A172 (cell line): ENCODE measurements around the gene CRHR2. TPM values are rescaled to one million over a fixed set of nuclear protein-coding genes. Genes with fewer than 3 reads are reported as not detected.
"Not testable (repeated sequence)": the region's sequence is repeated elsewhere in the genome, so short reads cannot be mapped to it uniquely, and the experiment has no call there.

Source experiments
- DNase-seq: peaks from one replicate; pipeline ENCODE4 v3.0.0-alpha.2; 2015; ENCODE audit warnings: low spot score
- total RNA-seq: library from RNA; depleted of rRNA; stranded (reverse); fragments of >200 nt; shearing (Covaris generic); gene quantifications from 2 replicates; pipeline ENCODE4 v1.2.3, GENCODE V29; 2014

Gene CRHR2
- total RNA-seq, 1 experiment from 2014 or later: not detected

DNA sequence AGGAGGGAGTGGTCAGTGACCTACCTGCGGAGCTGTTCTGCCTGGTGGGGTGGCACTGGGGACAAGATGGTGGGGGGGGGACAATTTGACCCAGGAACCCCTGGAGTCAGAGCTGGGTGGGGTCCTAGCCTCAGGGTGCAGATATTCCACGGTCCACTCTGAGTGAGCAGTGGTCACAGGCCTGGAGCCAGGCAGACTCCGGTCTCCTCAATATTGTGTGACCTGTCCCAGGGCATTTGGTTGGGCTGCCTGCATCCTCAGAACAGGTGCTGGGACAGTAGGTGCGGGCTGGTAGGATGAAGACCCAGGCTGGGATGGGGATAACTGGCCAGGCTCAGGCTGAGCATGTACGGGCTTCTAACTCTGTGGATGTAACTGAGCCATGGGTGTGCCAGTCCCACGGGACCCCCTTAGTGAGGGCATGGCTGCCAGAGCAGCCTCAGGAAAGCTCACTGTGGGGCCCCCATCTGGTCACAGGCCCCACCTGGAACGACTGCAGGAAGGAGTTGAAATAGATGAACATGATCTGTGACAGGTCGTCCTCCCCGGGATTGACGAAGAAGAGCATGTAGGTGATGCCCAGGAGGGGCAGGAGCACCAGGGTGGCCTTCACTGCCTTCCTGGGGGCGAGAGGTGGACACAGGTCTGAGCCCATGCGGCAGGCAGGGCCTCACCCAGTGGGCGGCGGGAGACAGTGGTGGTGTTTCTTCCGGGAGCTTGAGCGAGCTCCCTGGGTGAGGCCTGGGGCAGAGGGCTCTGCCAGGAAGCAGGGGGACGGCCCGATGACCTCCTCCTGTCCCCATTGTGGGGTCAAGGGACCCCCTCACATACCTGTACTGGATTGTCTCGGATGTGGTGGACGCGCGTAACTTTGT lies 26.9 kb downstream of the CRHR2 start:
- DNase-seq: no peak

DNA sequence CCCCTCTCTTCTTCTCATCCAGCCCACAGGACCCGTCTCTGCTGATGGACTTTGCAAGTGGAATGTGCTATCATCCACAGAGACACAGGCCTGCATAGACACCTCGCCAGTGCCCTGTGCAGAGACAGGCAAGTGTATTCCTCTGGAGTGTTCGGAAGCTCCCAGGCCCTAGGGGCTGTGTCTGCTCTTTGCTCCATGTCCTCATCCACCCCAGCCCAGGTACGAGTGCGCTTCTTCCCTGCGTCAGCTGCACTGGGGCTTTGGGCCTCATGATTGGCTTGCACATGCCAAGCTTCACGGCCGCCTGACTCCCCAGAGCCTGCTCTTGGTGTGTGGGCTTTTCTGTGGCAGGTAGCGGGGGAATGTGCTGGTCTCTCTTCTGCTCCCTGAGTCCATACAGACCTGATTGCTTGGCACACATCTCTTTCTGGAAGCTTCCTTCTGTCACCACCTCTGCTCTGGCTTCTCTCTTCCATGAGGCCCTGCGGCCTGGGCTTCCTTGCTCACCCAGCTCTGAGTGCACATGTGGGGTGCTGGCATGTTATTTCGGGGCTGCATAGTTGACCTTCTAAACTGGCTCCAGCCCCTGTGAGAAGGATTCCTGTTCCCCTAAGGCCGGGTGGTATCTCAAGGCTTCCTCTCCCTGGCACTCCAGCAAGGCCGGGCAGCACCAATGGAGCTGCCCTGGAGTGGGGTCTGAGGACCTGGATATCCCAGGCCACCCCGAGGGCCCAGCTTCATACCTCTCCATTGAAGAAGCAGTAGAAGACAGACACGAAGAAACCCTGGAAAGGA lies 27.8 kb downstream of the CRHR2 start:
- no peak for DNase-seq

- no peak for DNase-seq
Measured at GRCh38 chr7:30652698-30653641, 29.3 kb downstream of the CRHR2 start.

- DNase-seq: no peak
Measured at GRCh38 chr7:30652132-30652531, 30.1 kb downstream of the CRHR2 start.

- no peak for DNase-seq
Measured at GRCh38 chr7:30650421-30650808, 31.8 kb downstream of the CRHR2 start.

DNA sequence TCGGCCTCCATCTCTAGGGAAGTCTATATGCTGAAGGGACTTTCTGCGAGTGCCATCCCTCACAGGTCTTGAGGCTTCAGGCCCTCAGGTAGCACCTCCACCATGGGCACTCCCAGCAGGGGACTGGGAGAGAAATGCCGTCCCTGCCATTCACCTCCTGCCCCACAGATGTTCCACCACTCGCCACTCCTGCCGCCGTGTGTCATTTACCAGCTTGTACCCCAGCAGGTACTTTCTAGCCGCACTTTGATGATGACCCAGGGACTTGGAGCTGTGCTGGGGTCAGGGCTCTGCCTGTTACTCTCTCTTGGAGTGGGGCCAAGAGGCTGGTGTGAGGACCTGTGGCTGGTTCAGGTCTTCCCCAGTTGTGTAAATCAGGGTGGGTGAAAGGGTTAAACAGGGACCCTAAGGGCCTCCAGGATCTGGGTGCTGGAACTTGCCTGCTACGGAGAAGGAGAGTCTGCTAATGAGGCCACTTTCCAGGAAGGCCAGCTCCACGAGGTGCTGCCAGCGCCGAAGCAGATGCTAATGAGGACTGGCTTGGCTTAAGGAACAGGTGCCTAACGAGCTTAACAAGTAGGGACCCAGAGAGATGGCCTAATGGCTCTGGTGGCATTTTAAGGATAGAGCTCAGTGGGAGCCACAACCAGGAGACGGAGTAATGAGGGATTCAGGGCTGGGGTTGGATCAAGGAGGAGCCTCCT lies 32.4 kb downstream of the CRHR2 start:
- DNase-seq: no peak

DNA sequence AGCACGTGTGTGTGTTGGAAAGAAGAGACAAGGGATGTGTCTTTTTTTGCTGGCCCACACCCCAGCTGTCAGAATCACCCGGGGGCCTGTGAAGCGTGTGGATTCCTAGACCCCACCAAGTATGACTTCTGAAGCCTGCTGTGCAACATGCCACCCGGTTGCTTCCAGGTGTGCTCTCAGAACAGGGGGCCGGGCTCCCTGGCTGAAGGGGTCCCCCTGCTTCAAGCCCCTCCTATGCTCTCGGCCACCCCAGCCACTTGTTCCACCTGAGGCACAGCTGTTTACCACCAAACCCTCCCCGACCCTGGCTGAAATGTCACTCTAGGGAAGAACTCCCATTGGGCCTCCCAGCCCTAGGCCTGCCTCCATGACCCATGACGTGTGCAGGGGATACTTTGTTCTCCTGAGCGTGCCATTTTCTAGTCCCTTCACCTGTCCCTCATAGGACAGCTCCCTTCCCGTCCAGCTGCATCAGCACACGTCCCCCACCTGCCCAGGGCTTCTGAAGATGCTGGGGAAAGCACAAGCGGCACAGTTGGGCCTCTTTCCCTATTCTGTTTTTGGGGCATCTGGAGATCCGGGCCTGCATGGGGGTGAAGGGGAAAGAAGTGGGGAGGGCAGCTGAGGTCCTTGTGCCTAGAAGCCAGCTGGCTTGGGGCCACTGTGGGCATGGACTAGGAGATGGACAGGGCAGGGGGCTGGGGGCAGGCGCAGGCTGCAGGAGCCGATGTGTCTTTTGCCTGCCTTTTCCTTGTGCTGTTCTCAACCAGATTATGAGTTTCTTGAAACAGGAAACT lies 33.3 kb downstream of the CRHR2 start:
- no peak for DNase-seq

GRCh38 chr7:30647589-30648364 lies 34.5 kb downstream of the CRHR2 start:
- DNase-seq: no peak

- no peak for DNase-seq
Measured at GRCh38 chr7:30646154-30646553, 36.1 kb downstream of the CRHR2 start.

DNA sequence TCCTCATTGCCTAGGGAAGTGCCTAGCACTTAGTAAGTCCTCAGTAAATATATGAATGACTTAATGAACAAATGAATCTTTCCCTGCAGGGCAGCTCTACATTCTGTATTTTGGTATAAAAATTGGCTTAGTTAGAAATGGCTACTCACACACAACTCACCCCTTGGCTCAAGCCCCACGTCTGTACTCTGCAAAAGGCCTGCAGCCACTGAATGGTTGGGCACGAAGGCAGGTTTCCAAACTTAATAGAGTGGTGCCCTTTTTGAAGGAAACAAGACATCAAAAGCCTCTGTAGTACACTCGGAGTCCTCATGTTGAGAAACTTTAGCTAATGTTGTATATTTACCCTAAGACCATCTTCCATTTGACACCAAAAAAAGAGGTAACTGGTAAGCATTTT lies 36.6 kb downstream of the CRHR2 start:
- DNase-seq: no peak

DNA sequence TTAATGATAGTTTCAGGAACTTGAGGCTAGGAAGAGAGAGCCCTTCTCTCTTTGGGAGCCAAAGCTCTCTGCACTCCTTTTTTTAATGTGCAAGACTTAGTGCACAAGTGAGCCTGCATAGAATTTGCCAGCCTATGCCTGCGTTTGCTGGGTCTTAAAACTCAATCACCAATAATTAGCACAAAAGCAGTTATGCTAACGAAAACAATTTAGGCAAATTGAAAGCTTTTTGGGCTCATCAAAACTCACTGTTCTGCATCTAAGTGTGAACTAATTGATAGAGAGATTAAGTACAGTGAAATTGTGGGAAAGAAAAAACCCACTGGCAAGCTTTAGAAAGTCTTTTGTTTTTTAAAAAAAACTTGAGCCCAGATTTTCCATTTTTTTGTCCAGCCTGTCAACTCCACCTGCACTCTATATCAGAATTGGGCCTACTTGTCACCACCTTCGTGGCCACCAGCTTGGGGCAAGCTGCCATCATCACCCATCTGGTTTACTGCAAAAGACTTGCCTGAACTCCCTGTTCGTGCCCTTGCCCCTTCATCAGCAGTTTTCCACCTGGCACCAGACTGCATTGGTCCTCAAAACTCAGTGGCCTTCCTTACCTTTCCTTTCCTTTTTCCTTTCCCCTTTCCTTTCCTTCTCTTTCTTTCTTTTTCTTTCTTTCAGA lies 37.8 kb downstream of the CRHR2 start:
- DNase-seq: no peak

- DNase-seq: no peak
Measured at GRCh38 chr7:30642789-30643188, 39.5 kb downstream of the CRHR2 start.

- DNase-seq: not testable (repeated sequence)
Measured at GRCh38 chr7:30642322-30642721, 39.9 kb downstream of the CRHR2 start.

- no peak for DNase-seq
Measured at GRCh38 chr7:30635798-30636197, 46.5 kb downstream of the CRHR2 start.

DNA sequence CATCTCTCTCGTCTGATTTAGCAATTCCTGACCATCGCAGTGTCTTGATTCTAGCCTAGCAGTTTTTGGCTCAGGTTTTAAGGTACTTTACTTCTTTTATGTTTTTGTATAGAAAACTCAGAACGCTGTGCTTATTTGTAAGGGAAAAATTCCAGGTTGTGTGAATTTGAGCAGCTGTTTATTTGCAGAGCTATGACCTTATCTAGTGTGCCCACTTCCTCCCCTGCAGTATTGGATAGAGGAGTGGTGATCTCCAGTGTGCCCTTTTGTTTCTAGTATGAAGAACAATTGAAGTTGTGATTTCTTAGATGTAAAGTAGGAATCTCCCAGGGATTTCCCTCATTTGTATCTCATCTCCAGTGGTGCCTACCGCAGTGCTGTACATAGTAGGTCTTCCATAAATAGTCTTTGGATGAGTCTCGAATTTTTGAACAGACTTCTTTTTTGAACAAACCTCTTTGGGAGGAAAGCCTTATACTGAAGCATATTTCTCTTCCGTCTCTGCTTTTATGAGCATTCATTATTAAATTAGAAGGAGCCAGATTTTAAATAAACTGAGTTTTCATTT lies 47.5 kb downstream of the CRHR2 start:
- no peak for DNase-seq

- DNase-seq: no peak
Measured at GRCh38 chr7:30634193-30634626, 48.0 kb downstream of the CRHR2 start.

DNA sequence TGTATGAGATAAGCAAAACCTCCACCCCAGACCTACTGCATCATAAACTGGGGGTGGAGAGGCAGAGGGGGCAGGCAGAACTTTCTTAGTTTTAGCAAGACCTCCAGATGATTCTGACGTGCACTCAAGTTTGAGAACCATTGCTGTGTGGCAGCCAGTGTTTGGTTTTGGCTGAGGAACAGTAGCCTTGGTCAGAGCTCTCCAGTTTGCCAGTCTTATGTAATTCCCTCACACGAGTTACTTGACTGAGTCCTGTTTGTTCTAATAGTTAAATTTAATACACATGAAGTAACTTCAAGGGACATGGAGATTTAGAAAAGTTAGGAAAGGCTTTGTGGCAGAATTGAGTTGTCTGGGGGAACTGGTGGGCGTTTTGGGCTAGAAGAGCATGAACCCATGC lies 49.0 kb downstream of the CRHR2 start:
- DNase-seq: no peak

GRCh38 chr7:30630986-30631385 lies 51.3 kb downstream of the CRHR2 start:
- DNase-seq: no peak

GRCh38 chr7:30627026-30627425 lies 55.2 kb downstream of the CRHR2 start:
- DNase-seq: no peak
